Stimulated activated CD4-positive, alpha-beta T cell treated with anti-CD3 and anti-CD28 coated beads, Interleukin-4, amount 100 ng/mL, for 48 hours (primary cell): Measurements from ENCODE around the gene AXIN1.
A peak's percentile ranks its signal among the peaks of the same experiment; 100 is the strongest.

Experiments
- DNase-seq, 2 donors: peaks; one replicate each; pipeline ENCODE4 v3.0.0-alpha.2; 2020; ENCODE audit warnings: low read depth in 2 of 2

The AXIN1 gene

DNA sequence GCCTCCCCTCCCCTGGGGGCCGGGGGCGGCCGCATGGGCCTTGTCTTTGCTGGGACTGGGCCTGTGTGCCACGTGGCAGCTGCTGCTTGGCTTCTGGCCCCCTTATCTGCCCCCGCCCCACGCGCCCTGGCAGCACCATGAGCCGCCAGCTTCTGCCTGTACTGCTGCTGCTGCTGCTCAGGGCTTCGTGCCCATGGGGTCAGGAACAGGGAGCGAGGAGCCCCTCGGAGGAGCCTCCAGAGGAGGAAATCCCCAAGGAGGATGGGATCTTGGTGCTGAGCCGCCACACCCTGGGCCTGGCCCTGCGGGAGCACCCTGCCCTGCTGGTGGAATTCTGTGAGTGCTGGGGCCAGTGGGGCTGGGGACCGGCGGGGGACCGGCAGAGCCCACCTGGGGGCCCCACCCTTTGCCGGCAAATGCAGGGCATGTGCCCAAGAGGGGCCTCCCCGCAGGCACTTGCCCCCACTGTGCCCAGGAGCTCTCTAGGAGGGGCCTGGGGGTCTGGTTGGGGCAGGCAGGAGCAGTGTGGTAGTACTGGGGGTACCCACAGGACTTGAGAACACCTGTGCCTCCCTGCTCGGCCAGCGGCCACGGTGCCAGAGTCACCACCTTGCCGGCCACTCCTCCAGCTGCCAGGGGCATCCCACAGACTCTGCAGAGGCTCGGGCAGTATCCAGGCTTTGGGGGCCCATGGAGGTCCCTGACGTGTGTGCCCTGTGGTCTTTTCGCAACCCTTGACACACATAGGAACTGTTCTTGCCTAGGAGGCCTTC, 69.3 kb downstream of the AXIN1 start, which contains the start of gene PDIA2:
Gene PDIA2 (plus strand): TSS at position 132 of the 773 bp plus-strand sequence. CDS start 6 bp downstream, at position 138.
- DNase-seq, result no peak

DNA sequence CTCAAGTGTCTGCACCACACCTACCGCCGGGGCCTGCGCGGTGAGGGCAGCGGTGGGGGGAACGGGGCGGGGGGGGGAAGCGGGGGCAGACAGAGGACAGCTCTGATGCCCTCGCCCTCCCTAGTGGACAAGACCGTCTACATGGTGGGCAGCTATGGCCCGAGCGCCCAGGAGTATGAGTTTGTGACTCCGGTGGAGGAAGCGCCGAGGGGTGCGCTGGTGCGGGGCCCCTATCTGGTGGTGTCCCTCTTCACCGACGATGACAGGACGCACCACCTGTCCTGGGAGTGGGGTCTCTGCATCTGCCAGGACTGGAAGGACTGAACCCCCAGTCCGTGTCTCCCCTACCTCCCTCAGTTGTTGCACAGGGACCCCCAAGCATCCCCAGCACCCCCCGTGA, 70.0 kb downstream of the AXIN1 start:
- DNase-seq, result no peak

DNA sequence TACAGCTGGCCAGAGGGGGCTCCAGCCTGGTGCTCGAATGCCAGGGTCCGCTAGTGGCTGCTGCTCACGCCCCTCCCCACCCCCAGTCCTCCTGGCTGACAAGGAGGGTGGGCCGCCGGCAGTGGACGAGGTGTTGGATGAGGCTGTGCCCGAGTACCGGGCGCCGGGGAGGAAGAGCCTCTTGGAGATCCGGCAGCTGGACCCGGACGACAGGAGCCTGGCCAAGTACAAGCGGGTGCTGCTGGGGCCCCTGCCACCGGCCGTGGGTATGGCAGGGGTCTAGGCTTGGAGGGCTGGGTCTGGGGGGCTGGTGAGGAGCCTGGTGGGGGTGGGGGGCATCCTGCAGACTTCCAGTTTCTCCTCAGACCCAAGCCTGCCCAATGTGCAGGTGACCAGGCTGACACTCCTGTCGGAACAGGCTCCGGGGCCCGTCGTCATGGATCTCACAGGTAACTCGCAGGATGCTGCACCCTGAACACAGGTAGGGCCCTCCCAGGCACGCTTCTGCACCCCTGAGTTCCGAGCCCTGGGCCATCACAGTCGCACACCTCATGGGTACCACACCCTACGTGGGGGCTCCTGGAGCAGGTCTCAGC, 70.8 kb downstream of the AXIN1 start:
- no peak for DNase-seq

DNA sequence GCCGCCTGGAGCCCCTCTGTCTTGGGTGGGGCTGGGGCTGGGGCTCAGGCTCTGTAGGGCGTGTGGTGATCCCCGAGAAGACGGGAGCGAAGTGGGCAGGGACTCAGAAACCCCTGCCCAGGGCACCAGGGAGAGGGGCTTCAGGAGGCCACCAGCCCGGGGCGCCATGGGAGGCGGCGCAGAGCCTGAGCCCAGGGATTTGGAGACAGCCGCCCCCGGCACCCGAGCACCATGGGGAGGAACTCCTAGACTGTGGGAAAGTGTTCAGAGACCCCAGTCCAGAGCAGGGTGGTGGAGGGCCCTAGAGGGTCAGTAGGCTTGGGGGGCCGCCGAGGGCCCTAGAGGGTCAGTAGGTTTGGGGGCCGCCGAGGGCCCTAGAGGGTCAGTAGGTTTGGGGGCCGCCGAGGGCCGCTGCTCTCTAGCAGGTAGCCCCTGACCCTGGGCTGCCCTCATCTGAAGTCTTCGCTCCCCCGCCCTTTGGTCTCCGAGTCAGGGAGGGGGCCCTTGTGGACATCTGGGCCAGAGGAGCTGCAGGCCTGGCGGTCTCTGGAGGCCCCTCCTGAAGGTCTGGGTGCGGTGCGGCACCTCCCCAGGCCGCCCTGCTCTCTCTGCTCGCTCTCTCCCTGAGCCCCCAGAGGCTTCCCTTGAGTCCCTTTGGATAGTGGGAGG, 71.4 kb downstream of the AXIN1 start:
- DNase-seq, result no peak

DNA sequence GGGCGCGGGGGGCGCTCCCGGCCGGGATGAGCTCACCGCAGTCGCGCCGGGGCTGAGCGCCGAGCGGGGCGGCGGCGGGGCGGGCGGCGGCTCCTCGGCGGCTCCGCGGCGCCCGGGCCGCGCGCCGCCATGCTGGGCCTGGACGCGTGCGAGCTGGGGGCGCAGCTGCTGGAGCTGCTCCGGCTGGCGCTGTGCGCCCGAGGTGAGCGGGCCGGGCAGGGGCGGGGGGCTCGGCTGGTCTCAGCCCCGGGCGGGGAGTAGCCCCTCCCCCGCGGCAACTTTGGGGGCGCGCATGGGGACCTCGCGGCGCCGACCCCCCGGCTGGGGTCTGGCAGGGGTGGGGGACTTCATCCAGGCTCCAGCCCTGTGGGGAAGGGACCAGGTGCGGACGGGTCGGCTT, 72.0 kb downstream of the AXIN1 start, which contains the start of gene ARHGDIG:
Gene ARHGDIG (plus strand): TSS at position 40 of the 400 bp plus-strand sequence. CDS start 90 bp downstream, at position 130.
- no peak for DNase-seq

DNA sequence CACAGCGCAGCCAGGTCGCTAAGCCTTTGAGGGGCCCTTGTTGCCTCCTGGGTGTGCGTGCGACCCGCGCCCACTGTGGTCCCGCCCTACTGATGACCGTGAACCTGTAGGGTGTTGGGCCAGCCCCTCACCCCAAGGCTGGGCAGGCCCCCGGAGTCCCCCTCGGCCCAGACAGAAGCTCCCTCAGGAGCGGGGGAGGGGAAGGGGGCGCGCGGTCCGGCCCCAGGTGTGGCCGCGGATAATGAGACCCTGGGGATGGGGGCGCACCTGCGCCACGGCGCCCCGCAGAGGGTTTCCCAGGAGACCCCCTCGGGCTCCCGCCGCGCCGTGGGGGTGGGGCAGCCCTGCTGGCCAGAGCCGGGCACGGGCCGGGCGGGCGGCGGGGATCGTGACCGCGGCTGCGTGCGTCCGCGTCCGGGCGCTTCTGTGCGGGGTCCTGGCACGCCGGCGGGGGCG, 72.5 kb downstream of the AXIN1 start:
- DNase-seq, result no peak

DNA sequence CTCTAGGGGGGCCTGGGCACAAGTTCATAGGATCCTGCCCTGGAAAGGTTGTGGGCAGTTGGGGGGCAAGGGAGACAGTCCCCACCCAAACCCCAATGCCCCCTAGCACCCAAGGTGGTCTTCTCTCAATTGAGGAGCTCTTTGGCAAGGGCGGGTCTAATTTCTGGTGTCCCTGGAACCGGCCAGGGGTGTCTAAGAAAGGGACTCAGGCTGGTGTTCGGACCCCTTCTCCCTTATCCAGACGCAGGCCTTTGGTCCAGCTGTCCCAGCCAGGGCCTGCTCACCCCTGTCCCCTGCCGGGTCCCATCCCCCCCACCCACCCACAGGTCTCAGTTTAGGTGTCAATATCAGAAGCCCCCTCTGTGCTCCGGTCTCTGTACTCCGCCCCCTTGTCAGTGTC, 73.0 kb downstream of the AXIN1 start:
- no peak for DNase-seq

DNA sequence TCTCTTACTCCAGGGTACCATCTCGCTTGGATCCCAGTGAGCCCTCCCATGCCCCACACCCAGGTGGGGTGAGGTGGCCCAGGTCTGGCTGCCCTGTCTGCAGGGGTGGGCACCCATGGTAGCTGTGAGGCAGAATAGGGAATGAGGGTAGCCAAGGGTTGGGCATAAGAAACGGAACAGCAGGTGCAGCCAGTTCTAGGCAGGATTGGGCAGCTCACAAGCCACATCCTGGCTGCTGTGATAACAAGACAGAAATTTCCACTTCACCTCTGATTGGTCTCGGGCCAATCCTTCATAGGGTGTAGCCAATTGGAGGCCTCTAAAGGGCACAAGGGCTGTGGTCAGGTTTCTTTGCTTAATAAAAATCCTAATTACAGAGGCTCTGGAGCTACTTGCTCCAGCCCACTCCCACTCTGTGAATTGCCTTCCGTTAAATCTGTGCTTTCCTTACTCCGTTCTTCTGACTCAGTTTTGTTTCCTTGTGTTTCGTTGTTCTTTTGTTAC, 73.6 kb downstream of the AXIN1 start:
- no peak for DNase-seq

DNA sequence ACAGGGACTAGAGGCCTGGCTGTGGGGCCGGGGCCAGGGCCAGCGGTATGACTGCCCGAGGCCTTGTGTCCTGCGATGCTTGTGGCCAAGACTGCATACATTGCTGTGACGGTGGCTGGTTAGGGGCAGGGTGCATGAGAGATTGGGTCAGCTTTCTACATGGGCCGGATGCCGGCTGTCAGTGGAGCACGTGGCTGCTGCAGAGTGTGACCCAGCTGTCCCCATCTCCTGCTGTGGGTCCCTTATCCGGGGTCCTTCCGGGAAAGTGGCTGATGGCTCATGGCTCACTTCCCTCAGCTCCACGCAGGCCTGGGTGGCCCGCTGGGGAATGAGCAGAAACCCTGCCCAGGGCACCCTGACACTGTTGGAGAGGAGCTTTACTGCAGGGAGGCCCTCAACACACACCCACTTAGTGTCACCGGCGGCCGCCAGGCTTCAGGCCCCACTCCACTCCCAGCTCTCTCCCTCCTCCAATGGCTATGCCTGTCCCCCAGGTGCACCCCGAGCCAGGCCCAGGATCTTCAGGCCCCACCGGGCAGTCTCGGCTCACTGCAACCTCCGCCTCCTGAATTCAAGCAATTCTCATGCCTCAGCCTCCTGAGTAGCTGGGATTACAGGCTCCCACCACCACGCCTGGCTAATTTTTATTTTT, 76.0 kb downstream of the AXIN1 start:
- DNase-seq, result no peak

DNA sequence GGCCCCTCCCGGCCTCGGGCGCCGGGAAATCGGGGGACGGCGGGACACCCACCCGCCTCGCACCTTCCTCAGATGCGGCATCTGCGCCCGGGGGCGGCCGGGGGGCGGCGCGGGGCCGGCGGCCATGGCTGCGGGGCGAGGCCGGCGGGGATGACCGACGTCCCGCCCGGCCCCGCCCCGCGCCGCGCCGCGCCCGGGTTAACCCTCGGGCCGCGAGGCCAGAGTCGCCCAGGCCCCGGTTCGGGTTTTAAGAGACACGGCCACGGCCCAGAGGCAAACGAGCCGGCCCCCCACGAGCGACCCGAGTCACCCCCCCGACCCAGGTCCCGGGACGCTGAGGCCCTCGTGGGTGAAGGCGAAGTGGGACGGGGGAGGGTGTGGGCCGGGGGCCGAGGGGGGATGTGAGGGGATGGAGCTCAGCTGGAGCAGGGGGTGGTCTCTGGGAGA, 76.7 kb downstream of the AXIN1 start, which contains the start of gene RGS11:
Gene RGS11 (minus strand): TSS at position 159 of the 447 bp plus-strand sequence. CDS start 33 bp downstream, at position 126.
- DNase-seq, result no peak

DNA sequence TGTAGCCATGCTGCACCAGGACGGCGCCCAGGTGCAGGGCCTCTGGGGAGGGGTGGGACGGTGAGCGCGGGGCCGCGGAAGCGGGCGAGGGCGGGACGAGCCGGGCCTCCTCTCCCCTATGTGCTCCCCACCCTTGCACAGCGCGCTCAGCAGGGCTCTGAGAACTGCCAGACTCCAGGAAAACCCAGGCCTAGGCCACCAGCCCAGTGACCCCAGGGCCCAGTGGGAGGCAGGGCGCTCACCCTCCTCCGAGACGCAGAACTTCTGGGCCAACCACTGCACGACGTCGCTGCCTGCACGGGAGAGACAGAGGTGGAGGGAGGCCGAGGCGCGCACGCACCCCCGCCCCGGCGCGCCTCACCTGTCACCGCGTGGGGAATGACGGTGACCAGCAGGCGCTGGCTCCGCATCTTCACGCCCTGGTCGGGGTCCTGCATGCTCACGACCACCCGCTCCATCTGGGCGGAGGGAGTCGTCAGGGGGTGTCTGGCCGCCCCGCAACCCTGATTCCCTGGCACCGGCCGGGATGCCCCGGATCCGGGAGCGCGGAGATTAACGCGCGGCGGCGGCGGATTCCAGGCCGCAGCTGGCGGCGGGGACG, 77.4 kb downstream of the AXIN1 start:
- DNase-seq, result peak in 1 of 2 donors; percentile 16

DNA sequence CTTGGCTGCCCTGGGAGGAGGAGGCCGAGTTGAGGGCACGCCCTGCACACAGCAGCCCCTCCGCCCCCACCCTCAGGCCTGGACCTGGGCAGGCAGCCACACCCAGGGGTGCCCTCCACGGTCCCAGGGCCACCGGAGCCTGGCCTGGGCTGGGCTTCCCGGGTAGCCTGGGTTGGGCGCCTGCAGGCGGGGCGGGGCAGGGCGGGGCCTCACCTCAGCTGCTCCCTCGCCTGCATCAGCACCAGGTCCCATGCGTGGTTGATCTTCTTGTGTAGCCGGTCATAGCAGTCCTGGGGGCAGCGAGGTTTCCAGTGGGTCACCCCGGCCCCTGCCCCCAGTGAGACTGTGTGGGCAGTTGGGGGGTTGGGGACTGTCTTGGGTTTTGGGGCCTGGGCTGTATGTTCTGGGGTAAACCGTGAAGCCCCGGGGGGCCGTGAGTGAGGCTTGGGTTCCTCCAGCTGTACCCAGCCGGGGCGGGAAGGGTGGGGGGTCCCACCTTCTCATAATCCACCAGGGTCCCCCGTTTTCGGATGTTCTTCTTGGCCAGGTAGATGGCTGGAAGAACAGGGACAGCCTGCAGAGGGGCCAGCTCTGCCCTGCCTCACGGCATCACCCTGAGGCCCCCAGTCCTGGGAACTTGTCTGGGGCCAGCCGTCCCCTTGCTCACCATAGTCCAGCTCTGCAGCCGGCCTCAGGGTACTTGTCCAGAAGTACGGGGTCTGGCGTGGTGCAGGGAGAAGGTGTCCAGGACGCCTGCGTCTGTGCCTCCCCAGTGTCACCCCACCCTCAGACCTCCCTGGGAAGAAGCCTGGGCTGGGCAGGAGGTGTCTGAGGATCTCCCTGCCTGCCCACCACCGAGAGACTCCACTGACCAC, 78.7 kb downstream of the AXIN1 start:
- no peak for DNase-seq

DNA sequence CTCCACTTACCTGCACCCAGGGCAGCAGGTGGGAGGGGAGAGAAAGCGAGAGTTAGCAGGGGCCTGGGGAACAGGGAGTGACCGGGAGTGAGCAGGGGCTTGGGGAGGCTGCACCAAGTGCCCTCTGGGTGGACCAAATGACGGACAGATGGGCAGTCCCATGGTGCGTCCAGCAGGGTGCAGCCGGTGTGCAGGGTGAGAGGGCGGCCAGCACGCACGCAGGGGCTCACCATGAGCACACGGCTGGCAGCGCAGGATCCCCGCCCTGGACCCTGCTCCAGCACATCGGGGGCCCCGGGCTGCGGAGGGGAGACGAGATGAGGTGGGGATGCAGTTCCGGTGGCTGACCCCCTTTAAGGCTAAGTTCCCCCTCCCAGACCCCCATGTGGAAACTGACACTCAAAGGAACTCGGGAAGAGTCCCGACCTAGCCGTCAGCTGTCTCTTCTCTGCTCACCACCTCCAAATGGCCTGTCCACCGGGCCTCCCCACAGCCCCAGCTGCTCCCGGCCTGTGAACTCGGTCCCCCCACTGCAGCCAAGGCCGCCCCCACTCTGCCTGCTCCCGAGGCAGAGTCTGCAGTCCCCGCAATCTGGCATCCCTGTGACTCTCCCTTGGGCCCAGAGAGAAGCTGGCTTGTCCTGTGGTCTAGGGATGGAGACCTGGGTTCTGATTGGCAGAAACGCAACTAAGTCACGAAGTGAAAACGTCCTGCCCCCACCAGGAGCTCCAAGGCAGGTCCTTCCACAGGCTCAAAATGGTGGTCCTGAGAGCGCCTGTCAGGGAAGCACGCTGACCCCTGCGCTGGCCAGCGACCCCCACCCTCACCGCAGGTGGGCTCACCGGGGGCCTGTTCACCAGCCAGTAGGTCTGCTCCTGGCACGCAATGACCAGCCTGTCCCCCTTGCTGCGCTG, 79.6 kb downstream of the AXIN1 start:
- DNase-seq, result no peak

DNA sequence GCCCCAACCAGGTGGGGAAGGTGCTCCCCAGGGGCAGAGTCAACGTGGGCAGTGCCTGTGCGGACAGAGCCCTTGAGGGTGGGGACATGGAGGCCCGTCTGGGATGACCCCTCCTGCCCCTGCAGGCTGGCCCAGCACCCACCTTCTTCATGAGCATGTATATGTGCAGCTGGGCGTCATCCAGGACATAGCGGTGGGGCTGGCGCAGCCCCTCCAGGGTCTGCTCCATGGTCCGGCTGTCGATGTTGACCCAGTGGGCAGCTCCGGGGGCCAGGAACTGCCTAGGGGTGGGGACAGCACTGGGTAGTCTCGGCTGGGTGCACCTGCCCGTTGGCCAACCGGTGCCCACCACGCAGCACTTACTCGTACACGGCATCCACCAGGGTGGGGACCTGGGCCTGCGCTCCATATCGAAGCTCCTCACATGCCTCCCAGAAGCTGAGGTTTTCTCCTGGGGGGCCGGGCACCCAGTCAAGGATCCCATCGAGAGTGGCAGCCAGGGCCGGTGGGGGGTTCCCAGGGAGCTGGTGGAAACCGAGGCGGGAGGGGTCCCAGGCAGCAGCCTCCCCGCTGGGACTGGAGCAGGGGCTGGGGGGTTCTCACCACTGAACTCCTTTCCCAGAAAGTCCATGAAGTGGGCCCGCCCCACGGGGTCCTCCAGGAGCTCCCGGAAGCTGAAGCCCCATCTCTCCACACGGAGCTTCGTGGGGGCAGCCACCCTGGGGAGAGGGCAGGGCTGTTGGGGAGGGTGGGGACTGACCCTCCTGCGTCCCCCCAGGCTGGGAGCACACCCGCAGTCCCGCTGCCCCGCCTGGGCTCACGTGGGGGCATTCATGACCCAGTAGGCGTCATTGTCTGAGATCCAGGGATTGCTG, 81.9 kb downstream of the AXIN1 start:
- DNase-seq, result no peak

DNA sequence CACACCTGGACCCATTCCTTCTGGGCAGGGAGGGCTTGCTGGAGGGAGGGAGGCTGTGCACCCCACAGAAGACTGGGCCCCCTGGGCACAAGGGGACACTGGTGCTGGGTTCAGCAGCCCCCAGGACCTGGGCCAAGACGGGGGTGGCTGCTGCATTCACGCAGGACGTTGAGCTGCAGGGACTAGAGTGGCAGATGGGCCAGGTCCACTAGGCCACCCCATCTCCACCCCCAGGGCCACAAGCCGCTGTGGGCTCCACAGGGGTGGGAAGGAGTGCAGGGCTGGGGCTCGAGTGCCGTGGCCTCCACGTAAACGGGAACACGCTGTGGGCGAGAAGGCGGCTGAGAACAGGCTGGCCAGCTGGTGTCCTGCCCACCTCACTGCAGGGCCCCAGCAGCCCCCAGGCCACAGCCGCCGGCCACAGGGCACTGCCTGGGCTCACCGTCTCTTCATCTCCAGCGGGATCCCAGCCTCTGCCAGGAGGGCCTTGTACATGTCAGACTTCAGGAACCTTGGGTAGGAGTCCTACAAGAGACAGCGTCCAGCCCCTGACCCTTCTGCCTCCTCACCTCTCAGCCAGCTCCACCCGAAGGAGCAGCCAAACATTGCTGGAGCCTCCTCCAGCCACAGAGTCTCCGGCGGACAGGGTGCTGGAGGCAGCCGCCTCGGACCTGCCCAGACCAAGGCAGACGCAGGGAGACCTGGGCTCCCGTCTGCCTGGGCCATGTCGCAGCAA, 83.3 kb downstream of the AXIN1 start:
- DNase-seq, result no peak

DNA sequence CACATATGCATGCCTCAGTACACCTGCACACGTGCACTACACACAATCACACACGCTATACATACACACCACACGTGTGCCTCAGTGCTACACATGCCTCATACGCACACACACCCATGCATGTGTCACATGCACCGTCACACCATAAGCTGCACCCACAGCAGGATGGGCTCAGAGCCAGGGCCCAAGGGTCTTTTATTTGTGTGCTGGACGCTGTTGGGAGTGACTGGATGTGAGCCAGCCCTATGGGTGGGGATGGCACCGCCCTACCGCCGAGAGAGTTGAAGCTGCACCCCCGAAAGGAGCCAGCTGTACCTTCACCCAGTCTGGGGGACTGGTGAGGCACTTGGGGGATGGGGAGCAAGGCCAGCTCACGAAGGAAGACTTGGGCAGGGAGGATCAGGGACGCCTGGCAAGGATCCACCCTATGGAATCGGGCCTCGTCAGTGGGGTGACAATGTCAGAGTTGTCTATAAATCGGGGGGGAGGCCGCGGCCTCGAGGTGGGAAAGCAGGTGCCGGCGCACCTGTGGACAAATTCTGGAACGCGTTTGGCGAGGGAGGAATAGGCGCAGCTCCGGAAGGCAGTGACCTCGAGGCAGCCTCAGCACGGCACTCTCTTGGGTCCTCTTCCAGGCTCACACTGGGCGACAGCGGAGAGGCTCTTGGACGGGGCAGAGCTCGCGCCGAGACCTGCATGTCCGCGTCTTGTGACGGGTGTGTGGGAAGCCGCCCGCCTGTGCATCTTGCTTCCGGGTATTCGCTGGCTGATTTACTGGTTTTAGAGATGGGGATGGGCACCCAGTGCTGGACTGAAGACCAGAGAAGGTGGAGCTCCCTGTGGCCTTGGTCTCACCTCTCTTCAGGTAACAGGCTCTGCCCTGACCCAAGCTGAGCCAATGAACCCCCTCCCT, 84.1 kb downstream of the AXIN1 start:
- no peak for DNase-seq
